GDM1 (cell line): Measurements from ENCODE around the gene COG5.
"Not testable (repeated sequence)": the region's sequence is repeated elsewhere in the genome, so short reads cannot be mapped to it uniquely, and the experiment has no call there.

Experiments
- DNase-seq: peaks from one replicate; lab custom pipeline; 2025; lab: John Stamatoyannopoulos, UW

The COG5 gene

GRCh38 chr7:107579885-107580715, 16.4 kb upstream of the COG5 start, which contains the start of gene BCAP29:
TSS of gene BCAP29 (plus strand) at chr7:107580246. CDS start at chr7:107580773, 527 bp downstream.
- peak; percentile 68 for DNase-seq

- no peak for DNase-seq
Observed at GRCh38 chr7:107579554-107579884, 15.8 kb upstream of the COG5 start.

- DNase-seq = no peak
Observed at GRCh38 chr7:107573537-107573936, 9.8 kb upstream of the COG5 start.

GRCh38 chr7:107570298-107570697, 6.6 kb upstream of the COG5 start:
- DNase-seq = no peak

- DNase-seq = no peak
Observed at GRCh38 chr7:107564553-107565298, 1.0 kb upstream of the COG5 start.

GRCh38 chr7:107563081-107563774, 492 bp downstream of the COG5 start:
- DNase-seq = no peak

- DNase-seq = no peak
Observed at GRCh38 chr7:107560898-107561516, 2.7 kb downstream of the COG5 start.

- no peak for DNase-seq
Observed at GRCh38 chr7:107559864-107560263, 3.9 kb downstream of the COG5 start.

- DNase-seq = no peak
Observed at GRCh38 chr7:107555893-107556292, 7.8 kb downstream of the COG5 start.

GRCh38 chr7:107551936-107552335, 11.8 kb downstream of the COG5 start:
- no peak for DNase-seq

GRCh38 chr7:107544848-107545591, 18.7 kb downstream of the COG5 start:
- no peak for DNase-seq

GRCh38 chr7:107543338-107543993, 20.3 kb downstream of the COG5 start:
- DNase-seq = no peak

- DNase-seq = no peak
Observed at GRCh38 chr7:107538001-107538400, 25.7 kb downstream of the COG5 start.

GRCh38 chr7:107537228-107537627, 26.5 kb downstream of the COG5 start:
- not testable (repeated sequence) for DNase-seq

- DNase-seq = no peak
Observed at GRCh38 chr7:107534139-107534538, 29.6 kb downstream of the COG5 start.

GRCh38 chr7:107530751-107531150, 33.0 kb downstream of the COG5 start:
- no peak for DNase-seq

GRCh38 chr7:107528461-107528860, 35.3 kb downstream of the COG5 start:
- no peak for DNase-seq

- no peak for DNase-seq
Observed at GRCh38 chr7:107527196-107527595, 36.5 kb downstream of the COG5 start.

GRCh38 chr7:107526672-107527071, 37.0 kb downstream of the COG5 start:
- no peak for DNase-seq

- no peak for DNase-seq
Observed at GRCh38 chr7:107506674-107507339, 56.9 kb downstream of the COG5 start.
